GM21528 (cell line): Measurements from ENCODE around the gene LINGO3.

Experiments
- ATAC-seq: cut with Tn5 transposase; IDR thresholded peaks from one replicate; pipeline ENCODE4 v1.9.1; 2021; ENCODE audit warnings: mild to moderate bottlenecking, moderate library complexity; ENCODE audit not compliant: unreplicated experiment, low FRiP score

LINGO3 gene

GRCh38 chr19:2307518-2308012 lies 389 bp downstream of the LINGO3 start:
- ATAC-seq: no peak

DNA sequence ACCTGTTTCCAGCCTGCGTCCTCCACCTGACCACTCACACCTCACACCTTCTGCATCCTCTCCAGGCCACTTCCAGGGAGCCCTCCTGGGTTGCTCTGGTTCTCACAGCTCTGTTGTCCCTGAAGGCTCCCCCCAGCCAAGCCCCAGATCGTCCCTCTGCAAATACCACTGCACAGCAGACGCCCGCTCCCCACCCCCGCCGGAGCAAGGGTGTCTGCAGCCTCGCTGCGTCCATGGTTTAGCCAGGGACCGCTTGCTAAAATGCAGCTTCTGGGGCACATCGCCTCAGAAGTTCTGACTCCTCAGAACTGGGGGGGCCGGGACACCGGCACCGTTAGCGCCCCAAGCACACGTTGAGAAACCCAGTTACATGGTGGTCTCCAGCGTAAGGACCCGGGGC lies 983 bp downstream of the LINGO3 start:
- ATAC-seq: no peak

GRCh38 chr19:2306281-2306806 lies 1.6 kb downstream of the LINGO3 start:
- no peak for ATAC-seq

GRCh38 chr19:2305452-2306280 lies 2.3 kb downstream of the LINGO3 start:
- ATAC-seq: no peak

- ATAC-seq: no peak
Measured at GRCh38 chr19:2303211-2303798, 4.6 kb downstream of the LINGO3 start.

DNA sequence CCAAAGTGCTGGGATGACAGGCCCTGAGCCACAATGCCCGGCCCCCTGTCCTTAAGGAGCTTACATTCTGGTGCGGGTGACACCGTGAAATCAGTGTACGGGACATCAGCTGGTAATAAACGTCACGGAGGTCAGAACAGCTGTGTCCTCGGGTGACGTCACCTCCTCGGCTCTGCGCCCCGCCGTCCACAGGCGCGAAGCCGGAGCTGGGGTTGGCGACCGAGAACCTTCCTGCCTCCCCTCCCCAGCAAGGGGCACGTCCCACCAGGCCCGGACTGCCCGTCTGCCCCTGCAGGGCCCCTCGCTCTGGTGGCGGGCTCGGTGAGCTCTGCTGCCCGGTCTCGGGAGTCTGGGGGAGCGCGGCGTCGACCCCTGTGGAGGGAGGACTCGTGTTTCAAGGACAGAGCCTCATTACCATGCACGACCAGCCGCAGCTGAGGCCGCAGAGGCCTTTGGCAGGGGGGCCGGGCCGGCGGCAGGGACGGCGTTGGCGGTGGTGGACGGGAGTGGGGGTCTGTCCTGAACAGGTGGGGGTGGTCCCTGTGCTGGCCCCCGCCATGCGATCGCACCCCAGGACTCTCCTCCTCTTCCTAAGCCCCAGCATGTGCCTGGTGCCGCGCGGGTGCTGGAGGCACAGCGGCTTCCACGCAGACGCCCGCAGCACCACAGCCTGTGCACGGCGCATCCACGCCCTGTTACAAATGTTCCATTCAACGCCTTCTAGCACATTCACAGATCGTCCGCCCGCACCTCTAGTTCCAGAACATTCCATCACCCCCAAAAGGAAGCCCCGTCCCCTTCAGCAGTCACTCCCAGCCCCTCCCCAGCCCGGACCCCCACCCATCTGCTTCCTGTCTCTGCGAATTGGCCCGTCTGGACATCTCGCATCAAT lies 5.4 kb downstream of the LINGO3 start:
- ATAC-seq: no peak

- no peak for ATAC-seq
Measured at GRCh38 chr19:2300533-2300932, 7.4 kb downstream of the LINGO3 start.

GRCh38 chr19:2296141-2296540 lies 11.8 kb downstream of the LINGO3 start:
- no peak for ATAC-seq

GRCh38 chr19:2294687-2295335 lies 13.1 kb downstream of the LINGO3 start:
- no peak for ATAC-seq

- no peak for ATAC-seq
Measured at GRCh38 chr19:2291185-2291751, 16.7 kb downstream of the LINGO3 start.

DNA sequence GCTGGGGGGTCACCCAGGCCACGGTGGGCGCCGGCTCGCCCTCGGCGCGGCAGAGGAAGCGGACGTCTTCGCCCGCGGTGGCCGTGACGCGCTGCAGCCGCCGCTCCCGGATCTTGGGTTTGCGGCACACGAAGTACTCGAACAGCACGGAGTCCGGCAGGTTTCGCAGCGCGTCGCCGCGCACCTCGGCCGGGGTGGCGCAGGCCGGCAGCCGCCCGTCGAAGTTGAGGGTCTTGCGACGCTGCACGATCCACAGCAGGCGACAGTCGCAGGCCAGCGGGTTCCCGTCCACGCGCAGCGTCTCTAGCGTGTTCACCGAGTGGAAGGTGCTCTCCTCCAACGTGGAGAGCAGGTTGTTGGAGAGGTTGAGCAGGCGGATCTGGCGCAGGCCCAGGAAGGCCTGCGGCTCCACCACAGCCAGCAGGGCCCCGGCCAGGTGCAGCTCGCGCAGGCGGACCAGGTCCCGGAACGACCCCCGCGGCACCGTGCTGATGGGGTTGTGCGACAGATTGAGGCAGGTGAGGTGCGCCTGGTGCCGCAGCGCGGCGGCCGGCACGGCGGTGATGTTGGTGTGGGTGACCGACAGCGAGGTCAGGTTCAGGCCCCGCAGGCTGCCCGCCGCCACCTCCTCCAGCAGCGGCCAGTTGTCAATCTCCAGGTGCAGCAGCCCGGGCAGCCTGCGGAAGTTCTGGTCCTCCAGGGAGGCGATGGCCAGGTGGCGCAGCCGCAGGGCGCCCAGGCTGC lies 17.3 kb downstream of the LINGO3 start:
- ATAC-seq: no peak

DNA sequence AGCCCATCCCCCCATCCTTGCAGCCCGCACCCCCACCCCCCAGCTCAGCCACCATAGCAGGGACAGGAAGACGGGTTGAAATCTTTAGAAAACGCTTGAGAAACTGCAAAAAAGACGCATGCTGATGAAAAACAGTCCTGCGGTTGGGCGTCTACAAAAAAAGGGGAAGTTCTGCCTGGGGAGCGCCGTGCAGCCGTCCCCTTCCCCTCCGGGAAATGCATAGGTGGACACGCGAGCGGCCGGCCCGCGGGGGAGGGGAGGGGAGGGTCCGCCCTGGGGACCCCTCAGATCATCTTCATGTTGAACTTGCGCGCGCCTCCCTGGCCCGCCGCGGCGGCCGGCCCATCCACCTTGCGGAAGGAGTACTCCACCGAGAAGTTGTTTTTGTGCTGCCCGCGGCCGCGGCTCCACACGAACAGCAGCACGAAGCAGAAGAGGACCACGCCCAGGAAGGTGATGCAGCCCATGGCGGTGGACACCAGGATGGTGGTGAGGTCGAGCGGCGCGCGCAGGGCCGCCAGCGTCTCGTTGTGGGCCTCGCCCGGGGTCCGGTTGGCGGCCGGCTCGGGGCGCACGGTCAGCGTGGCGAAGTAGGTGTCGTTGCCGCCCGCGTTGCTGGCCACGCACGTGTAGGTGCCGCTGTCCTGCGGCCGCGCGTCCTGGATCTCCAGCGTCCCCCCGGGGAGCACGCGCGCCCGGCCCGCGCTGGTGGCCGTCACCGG lies 18.1 kb downstream of the LINGO3 start:
- ATAC-seq: no peak

DNA sequence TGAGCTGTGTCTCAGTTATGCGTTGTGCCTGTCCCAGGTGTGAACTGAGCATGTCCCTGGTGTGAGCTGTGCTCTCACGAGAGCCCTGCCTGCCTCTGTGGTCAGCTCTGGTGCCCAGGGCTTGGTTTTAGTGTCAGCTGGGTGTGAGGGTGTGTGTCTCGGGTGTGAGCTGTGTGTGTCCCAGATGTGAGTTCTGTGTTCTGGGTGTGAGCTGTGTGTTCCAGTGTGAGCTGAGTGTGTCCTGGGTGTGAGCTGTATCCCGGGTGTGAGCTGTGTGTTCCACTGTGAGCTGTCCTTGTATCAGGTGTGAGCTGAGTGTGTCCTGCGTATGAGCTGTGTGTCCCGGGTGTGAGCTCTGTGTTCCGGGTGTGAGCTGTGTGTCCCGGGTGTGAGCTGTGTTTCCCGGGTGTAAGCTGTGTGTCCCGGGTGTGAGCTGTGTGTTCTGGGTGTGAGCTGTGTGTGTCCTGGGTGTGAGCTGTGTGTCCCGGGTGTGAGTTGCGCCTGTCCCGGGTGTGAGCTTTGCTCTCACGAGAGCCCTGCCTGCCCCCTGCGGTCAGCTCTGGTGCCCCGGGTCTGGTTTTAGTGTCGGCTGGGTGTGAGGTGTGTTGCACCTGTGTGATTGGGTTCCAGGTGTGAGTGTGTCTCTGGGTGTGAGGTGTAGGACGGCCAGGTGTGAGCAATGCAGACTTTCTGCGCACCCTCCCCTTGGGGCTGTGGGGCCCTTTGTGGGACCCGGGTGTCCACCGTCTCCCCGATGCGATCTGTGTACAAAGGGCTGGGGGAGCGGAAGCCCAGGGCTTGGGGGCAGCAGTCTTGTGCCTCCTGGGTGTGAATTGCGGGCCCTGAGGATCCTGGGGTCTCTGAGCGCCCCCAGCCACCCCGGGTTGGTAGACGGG lies 18.9 kb downstream of the LINGO3 start:
- ATAC-seq: no peak

- no peak for ATAC-seq
Measured at GRCh38 chr19:2288338-2288817, 19.6 kb downstream of the LINGO3 start.

DNA sequence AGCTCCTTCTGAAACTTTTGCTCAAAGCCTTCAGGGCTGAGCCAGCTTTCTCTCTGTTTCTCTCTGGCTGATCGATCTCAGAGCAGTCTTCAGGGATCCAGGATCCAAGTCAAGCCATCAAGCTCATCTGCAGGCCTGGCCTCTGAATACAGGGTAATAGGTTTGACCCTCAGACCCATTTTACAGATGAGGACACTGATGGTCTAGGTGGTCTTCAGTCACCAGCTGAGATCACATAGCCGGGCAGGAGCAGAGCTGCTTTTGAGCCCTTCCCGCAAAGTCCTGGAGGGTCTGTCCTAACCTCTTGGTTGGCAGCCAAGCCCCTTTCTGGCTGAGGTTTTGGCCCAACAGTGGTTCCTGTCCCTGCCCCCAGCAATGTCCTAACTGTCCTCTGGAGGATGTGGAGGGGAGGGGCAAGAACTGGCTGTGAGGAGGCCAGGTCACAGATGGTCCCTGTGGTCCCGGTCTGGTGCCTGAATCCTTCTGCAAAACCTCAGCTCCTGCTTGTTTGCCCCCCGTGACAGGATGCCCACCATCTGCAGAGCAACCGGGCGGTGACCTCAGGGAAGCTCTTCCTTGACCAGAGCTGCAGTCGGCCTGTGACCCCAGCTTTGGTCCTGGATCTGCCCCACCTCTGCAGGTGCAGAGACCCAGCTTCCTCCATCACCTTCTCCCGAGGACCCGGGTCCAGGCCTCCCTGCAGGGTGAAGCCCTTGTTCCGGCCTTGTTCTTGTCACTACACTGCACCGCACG lies 20.2 kb downstream of the LINGO3 start:
- ATAC-seq: no peak

DNA sequence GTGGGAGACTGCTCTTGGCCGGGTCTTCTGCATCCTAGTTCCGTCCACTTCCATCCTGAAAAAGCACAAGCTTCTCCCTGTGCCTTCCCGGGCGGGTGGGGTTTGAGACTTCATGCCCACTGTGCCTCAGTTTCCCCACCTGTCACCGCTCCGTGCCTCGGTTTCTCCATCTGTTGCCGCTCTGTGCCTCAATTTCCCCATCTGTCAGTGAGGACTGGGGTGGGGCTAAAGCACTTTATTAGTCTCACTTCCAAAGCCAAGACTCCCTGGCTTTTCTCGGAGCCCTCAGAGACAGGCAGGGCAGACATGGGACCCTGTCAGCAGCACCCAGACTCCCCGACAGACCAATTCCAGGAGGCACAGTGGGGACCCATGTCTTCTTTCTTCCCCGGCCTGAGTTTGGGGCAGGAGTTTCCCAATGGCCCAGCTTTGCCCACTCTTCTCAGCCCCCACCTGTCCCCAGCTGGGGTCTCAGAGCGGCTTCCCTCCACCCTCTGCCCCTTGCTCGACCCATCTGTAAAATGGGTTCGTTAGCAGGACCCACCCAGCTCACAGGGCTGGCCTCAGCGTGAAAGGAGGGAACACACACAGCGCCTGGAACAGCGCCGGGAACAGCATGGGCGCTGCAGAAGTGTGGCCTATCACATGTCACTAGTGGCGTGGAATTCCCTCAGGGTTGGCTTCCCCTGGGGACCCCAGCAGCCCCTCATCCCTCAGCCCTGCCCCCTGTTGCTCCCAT lies 21.4 kb downstream of the LINGO3 start:
- no peak for ATAC-seq
